Stimulated activated CD8-positive, alpha-beta memory T cell treated with anti-CD3 and anti-CD28 coated beads, Interleukin-12 subunit alpha, Interleukin-12 subunit beta, amount 100 ng/mL, for 24 hours (primary cell): ENCODE data around the gene C9orf72.
"Not testable (repeated sequence)": the region's sequence is repeated elsewhere in the genome, so short reads cannot be mapped to it uniquely, and the experiment has no call there.

ENCODE experiments used
- DNase-seq: peaks from one replicate; pipeline ENCODE4 v3.0.0-alpha.2; 2020; ENCODE audit errors: extremely low read depth

The C9orf72 gene

DNA sequence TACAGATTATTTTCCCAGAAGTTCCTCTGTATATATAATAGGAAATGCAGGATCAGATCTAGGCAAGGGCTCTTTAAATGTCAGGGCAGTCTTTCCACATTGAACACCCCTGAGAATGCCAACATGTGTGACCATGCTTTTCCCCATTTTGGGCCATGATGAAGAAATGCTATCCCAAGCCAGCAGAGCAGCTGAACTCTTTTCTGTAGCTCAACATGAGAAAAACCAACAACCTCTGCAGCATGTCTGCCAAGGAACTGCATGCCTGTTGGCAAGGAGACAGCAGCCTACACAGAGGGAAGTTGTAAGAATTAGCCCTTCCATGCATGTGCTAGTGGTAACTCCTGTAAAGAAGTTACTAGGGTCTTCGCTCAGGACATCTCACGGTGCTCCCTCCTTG, 58.7 kb downstream of the C9orf72 start:
- DNase-seq = no peak

DNA sequence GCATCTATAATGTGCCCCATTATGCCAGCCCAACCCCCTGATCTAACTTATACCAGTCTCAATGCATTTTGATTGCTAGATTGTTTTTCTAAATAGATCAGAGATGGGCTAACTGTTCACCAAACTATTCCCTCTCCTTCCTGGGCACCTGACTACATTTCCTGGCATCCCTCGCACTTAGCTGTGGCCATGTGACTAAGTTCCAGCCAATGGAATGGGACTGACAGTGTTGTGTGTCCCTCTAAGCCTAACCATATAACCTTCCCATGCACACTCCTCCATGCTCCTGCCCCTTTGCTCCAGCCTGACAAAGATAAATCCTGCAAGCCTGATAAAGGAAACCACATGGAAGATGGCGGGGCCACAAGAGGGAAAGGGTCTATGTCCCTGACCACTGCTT, 61.5 kb downstream of the C9orf72 start:
- no peak for DNase-seq

DNA sequence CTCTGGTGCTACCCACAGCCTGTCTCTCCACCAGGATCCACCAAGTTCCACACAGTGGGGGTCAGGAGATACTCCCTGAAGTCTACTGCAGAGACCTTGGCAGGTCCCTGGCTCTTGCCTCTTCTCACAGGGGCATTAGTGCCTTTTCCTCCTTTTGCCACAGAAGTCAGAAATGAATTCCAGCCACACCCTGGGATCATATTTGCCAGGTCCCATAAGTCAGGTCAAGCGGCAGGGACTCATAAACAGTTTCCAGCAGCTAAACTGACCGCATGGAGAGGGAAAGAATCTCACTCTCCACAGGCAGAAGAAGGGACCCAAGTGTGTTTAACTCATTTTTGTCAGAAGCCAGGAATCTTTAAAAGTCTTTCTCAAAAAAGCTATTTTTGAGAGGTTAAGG, 62.5 kb downstream of the C9orf72 start:
- DNase-seq = no peak

DNA sequence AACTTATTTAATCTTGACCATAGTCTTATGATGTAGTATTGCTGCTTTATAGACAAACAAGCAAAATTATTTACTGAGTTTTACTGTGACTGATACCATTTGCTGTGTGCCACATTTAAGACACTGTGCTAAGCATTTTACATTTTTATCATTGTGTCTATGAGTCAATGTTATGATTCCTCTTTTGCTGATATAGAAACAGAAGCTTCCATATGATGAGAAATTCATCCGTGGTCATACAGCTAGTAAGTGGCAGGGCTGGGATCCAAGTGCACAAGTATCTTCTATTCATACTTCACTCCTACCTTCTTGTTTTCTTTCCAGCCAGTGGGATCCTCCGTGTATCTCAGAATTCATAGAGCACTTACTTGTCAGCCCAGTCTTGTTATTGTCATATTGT, 66.3 kb downstream of the C9orf72 start:
- DNase-seq = no peak

DNA sequence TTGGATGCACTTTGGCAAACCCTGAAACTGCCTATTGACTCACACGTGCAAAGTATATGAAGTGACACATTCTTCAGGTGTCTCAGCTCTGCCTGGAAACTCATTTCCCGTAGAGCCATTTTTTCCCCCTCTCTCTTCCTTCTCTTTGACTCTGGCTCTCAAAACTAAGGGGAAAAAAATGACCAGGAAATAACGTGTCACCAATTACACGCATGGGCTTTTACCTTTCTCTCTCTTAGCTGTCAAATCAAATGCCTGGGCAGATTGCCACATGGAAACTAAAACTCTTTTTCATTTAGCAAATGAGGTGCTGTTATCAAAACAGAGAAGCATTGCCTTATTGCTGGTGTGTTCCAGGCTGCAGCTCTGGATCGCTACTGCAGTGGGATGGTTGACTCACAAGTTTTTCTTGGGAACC, 67.5 kb downstream of the C9orf72 start:
- DNase-seq = no peak

DNA sequence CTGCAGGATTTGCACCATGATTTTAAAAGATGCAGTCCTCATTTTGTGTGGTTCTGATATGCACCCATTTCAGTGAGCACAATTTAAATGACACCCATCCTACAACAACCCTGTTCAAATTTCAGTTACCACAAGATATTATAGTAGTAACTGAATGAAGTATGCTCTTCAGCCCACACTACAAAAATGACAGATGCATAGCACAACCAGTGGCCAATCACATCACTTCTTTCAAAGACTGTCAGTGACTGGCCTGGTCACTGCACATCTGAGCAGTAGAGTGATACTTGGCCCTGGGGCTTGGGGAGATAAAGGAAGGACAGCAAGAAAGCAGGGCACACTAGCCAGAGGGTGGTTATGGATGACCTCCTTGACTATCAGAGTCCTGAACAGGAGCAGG, 69.0 kb downstream of the C9orf72 start:
- DNase-seq = no peak

DNA sequence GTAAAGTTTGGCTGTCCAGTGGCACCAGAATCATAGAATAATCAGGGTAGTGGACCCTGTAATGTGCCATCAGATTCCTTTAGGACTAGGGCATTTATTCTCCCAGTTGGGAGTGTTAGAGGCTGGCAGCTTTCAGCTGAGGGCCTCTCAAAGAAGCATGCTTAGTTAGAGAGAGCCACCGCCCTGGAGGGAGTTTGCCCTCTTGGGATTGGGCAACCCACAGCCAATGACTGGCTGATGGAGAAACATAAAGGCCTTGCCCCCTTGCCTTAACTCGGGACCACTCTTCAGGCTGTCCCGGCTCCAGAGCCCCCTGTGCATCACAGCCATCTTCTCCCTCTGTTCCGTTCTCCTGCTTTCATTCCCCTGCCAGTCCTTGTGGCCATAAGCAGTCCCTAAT, 69.7 kb downstream of the C9orf72 start:
- no peak for DNase-seq

DNA sequence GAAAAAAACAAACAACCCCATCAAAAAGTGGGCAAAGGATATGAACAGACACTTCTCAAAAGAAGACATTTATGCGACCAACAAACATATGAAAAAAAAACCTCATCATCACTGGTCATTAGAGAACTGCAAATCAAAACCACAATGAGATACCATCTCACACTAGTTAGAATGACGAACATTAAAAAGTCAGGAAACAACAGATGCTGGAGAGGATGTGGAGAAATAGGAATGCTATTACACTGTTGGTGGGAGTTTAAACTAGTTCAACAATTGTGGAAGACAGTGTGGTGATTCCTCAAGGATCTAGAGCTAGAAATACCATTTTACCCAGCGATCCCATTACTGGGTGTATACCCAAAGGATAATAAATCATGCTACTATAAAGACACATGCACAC, 72.4 kb downstream of the C9orf72 start:
- DNase-seq = not testable (repeated sequence)

DNA sequence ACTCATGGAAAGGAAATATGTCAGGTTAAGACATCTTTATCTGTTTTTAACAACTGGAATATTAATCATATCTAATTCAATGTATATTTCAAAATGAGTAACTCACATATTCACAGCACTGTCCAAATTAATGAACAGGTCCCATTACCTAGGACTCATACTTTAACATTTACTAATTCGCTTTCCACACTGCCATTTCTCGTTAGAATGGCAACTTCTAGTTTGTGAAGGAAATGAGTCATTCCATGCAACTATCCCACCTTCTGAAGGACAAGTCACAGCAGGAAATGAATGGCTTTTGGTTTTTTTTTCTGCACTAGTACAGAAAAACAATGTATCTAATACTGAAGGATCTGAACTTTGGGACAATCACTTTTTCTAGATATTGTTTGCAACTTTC, 73.8 kb downstream of the C9orf72 start:
- DNase-seq = no peak

DNA sequence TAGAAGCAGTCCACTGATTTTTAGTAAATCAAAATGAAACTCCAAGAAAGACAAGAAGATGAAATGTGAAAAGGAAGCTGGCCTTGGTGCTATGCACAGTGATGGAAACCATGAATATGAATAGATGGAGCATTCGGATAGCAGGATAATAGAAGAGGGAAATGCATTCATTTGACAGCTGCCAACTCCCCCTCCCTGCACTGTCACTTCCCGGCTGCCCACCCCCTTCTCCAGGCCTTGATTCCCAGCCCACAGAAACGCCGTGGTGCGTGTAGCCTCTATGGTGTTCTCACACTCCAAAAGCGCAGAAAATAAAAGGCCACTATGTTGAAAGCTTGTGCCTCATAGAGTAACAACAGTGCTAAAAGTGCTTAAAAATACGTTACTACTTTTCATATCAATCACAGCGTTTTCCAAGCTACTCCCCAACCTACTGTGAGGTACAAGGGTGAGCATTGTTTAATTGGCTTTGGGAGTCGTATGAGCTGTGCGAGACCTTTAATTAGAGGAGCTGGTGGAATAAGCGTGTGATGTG, 75.3 kb downstream of the C9orf72 start:
- no peak for DNase-seq
